HEK293 (cell line): ENCODE data around the gene RAB5IF.
A peak's percentile ranks its signal among the peaks of the same experiment; 100 is the strongest.

Experiments used
- EGR2 ChIP-seq: fragments of 450-650 bp; formaldehyde crosslinking; IDR thresholded peaks from 2 replicates; pipeline ENCODE4 v1.5.1; 2016; ENCODE audit warnings: low read depth, missing biosample characterization, missing genetic modification characterization
- GFI1B ChIP-seq: fragments of 450-650 bp; formaldehyde crosslinking; IDR thresholded peaks from 2 replicates; pipeline ENCODE4 v1.5.1; 2016; ENCODE audit warnings: missing biosample characterization, missing genetic modification characterization
- GLI2 ChIP-seq: fragments of 450-650 bp; formaldehyde crosslinking; IDR thresholded peaks from 2 replicates; pipeline ENCODE4; 2017; ENCODE audit warnings: missing biosample characterization, missing genetic modification characterization, low read depth, borderline replicate concordance
- IKZF3 ChIP-seq: fragments of 450-650 bp; IDR thresholded peaks from 2 replicates; pipeline ENCODE4 v1.5.0; 2018; ENCODE audit warnings: missing biosample characterization, mild to moderate bottlenecking, missing genetic modification characterization, moderate library complexity
- PATZ1 ChIP-seq: fragments of 450-650 bp; formaldehyde crosslinking; IDR thresholded peaks from 2 replicates; pipeline ENCODE4 v1.5.1; 2016; ENCODE audit warnings: missing biosample characterization, missing genetic modification characterization
- PBX3 ChIP-seq: sonication (generic); formaldehyde crosslinking; IDR thresholded peaks from 2 replicates; pipeline ENCODE4 v1.8.1; 2022; ENCODE audit warnings: mild to moderate bottlenecking, moderate library complexity, missing genetic modification reagents
- YY1 ChIP-seq: fragments of 450-650 bp; formaldehyde crosslinking; IDR thresholded peaks from 2 replicates; pipeline ENCODE4 v1.5.1; 2018; ENCODE audit warnings: missing biosample characterization, missing genetic modification characterization
- ZFP3 ChIP-seq: fragments of 450-650 bp; formaldehyde crosslinking; IDR thresholded peaks from 2 replicates; pipeline ENCODE4 v1.5.1; 2016; ENCODE audit warnings: low read depth, missing biosample characterization, missing genetic modification characterization
- ZFP69B ChIP-seq: fragments of 450-650 bp; formaldehyde crosslinking; IDR thresholded peaks from 2 replicates; pipeline ENCODE4 v1.5.1; 2016; ENCODE audit warnings: missing biosample characterization, missing genetic modification characterization
- ZIC2 ChIP-seq: fragments of 450-650 bp; formaldehyde crosslinking; IDR thresholded peaks from 2 replicates; pipeline ENCODE4 v1.5.1; 2016; ENCODE audit warnings: missing biosample characterization, missing genetic modification characterization
- ZNF121 ChIP-seq: fragments of 450-650 bp; formaldehyde crosslinking; IDR thresholded peaks from 2 replicates; pipeline ENCODE4 v1.5.1; 2016; ENCODE audit warnings: missing biosample characterization, missing genetic modification characterization
- ZNF133 ChIP-seq: fragments of 450-650 bp; formaldehyde crosslinking; IDR thresholded peaks from 2 replicates; pipeline ENCODE4 v1.5.1; 2016; ENCODE audit warnings: missing biosample characterization, missing genetic modification characterization
- ZNF157 ChIP-seq: fragments of 450-650 bp; formaldehyde crosslinking; IDR thresholded peaks from 2 replicates; pipeline ENCODE4 v1.5.1; 2016; ENCODE audit warnings: missing biosample characterization, missing genetic modification characterization
- ZNF16 ChIP-seq: fragments of 450-650 bp; formaldehyde crosslinking; IDR thresholded peaks from 2 replicates; pipeline ENCODE4 v1.5.1; 2016; ENCODE audit warnings: low read depth, missing biosample characterization, missing genetic modification characterization
- ZNF202 ChIP-seq: fragments of 450-650 bp; formaldehyde crosslinking; IDR thresholded peaks from 2 replicates; pipeline ENCODE4 v1.5.1; 2016; ENCODE audit warnings: missing biosample characterization, missing genetic modification characterization, borderline replicate concordance
- ZNF302 ChIP-seq: fragments of 450-650 bp; formaldehyde crosslinking; IDR thresholded peaks from 2 replicates; pipeline ENCODE4 v1.5.1; 2016; ENCODE audit warnings: missing biosample characterization, missing genetic modification characterization, low read depth
- ZNF324 ChIP-seq: fragments of 450-650 bp; formaldehyde crosslinking; IDR thresholded peaks from 2 replicates; pipeline ENCODE4 v1.5.1; 2016; ENCODE audit warnings: missing biosample characterization, missing genetic modification characterization
- ZNF350 ChIP-seq: fragments of 450-650 bp; formaldehyde crosslinking; IDR thresholded peaks from 2 replicates; pipeline ENCODE4 v1.5.0; 2017; ENCODE audit warnings: missing biosample characterization, mild to moderate bottlenecking, missing genetic modification characterization
- ZNF513 ChIP-seq: fragments of 450-650 bp; IDR thresholded peaks from 2 replicates; pipeline ENCODE4 v1.5.1; 2018; ENCODE audit warnings: missing biosample characterization, missing genetic modification characterization
- ZNF561 ChIP-seq: fragments of 450-650 bp; IDR thresholded peaks from 2 replicates; pipeline ENCODE4 v1.5.1; 2018; ENCODE audit warnings: missing biosample characterization, missing genetic modification characterization, borderline replicate concordance
- ZNF596 ChIP-seq: fragments of 450-650 bp; IDR thresholded peaks from 2 replicates; pipeline ENCODE4 v1.5.0; 2018; ENCODE audit warnings: missing biosample characterization, mild to moderate bottlenecking, missing genetic modification characterization, moderate library complexity
- ZNF677 ChIP-seq: fragments of 450-650 bp; IDR thresholded peaks from 2 replicates; pipeline ENCODE4 v1.5.0; 2018; ENCODE audit warnings: missing biosample characterization, mild to moderate bottlenecking, missing genetic modification characterization, moderate library complexity
- ZNF692 ChIP-seq: fragments of 450-650 bp; formaldehyde crosslinking; IDR thresholded peaks from 2 replicates; pipeline ENCODE4 v1.5.1; 2016; ENCODE audit warnings: missing biosample characterization, missing genetic modification characterization
- ZNF701 ChIP-seq: fragments of 450-650 bp; formaldehyde crosslinking; IDR thresholded peaks from 2 replicates; pipeline ENCODE4 v1.5.1; 2016; ENCODE audit warnings: missing biosample characterization, missing genetic modification characterization
- ZNF707 ChIP-seq: fragments of 450-650 bp; formaldehyde crosslinking; IDR thresholded peaks from 2 replicates; pipeline ENCODE4 v1.5.1; 2016; ENCODE audit warnings: missing biosample characterization, missing genetic modification characterization
- ZSCAN18 ChIP-seq: fragments of 450-650 bp; formaldehyde crosslinking; IDR thresholded peaks from 2 replicates; pipeline ENCODE4 v1.5.1; 2016; ENCODE audit warnings: missing biosample characterization, missing genetic modification characterization
- ZSCAN4 ChIP-seq: fragments of 450-650 bp; formaldehyde crosslinking; IDR thresholded peaks from 2 replicates; pipeline ENCODE4 v1.5.1; 2017; ENCODE audit warnings: missing biosample characterization, missing genetic modification characterization

The RAB5IF gene

GRCh38 chr20:36605399-36606157 is at the start of gene RAB5IF (continued):
- TF ChIP-seq ZNF513 (tag by site-specific recombination) = no peak
- TF ChIP-seq ZIC2 = no peak
- TF ChIP-seq GFI1B (tag by site-specific recombination) = no peak
- peak; percentile 93 for TF ChIP-seq ZNF324 (tag by site-specific recombination)
- 0 out of 2 replicates have a peak, but pooled peaks have one; percentile 64 for TF ChIP-seq ZFP69B (tag by site-specific recombination)
- TF ChIP-seq ZFP3 = no peak
- peak; percentile 75; the same call in 1 of the 2 replicates for TF ChIP-seq ZNF561 (tag by site-specific recombination)
- peak; percentile 81 for TF ChIP-seq ZNF692 (tag by site-specific recombination)
- no peak for TF ChIP-seq EGR2
- no peak for TF ChIP-seq ZNF133 (tag by site-specific recombination)
- TF ChIP-seq ZSCAN18 (tag by site-specific recombination) = 0 out of 2 replicates have a peak, but pooled peaks have one; percentile 22
- no peak for TF ChIP-seq ZNF202
- no peak; the same call in 1 of the 2 replicates for TF ChIP-seq YY1 (tag by site-specific recombination)
- no peak for TF ChIP-seq IKZF3 (tag by site-specific recombination)
- no peak for TF ChIP-seq ZNF16
- peak; percentile 74; the same call in 1 of the 2 replicates for TF ChIP-seq PBX3 (CRISPR knock-in tag)
- no peak for TF ChIP-seq ZNF350 (tag by site-specific recombination)
- TF ChIP-seq ZNF121 (tag by site-specific recombination) = no peak
- TF ChIP-seq ZNF302 (tag by site-specific recombination) = no peak
- TF ChIP-seq ZNF157 (tag by site-specific recombination) = no peak
- peak; percentile 50 for TF ChIP-seq PATZ1 (tag by site-specific recombination)
- no peak for TF ChIP-seq ZNF596 (tag by site-specific recombination)
- TF ChIP-seq ZSCAN4 (tag by site-specific recombination) = no peak
- no peak for TF ChIP-seq GLI2
- no peak for TF ChIP-seq ZNF677 (tag by site-specific recombination)
- TF ChIP-seq ZNF701 (tag by site-specific recombination) = no peak
- TF ChIP-seq ZNF707 (tag by site-specific recombination) = no peak
